GM18907 (cell line): ENCODE measurements around the gene LRRC32.

Source experiments
- ATAC-seq: cut with Tn5 transposase; IDR thresholded peaks from one replicate; pipeline ENCODE4 v1.9.1; 2021; ENCODE audit warnings: mild to moderate bottlenecking, moderate library complexity; ENCODE audit not compliant: unreplicated experiment

LRRC32 gene

GRCh38 chr11:76670485-76671236 lies at the start of gene LRRC32:
Gene LRRC32, minus strand, starts transcription at chr11:76670747. Its CDS starts 4,793 bp downstream, at chr11:76665954.
- ATAC-seq = no peak

- ATAC-seq = no peak
Observed at GRCh38 chr11:76719686-76720085, 49.1 kb upstream of the LRRC32 start.

GRCh38 chr11:76719281-76719680 lies 48.7 kb upstream of the LRRC32 start:
- ATAC-seq = no peak

- no peak for ATAC-seq
Observed at GRCh38 chr11:76717816-76718215, 47.3 kb upstream of the LRRC32 start.

GRCh38 chr11:76717369-76717768 lies 46.8 kb upstream of the LRRC32 start:
- ATAC-seq = no peak

GRCh38 chr11:76716268-76716667 lies 45.7 kb upstream of the LRRC32 start:
- ATAC-seq = no peak

- no peak for ATAC-seq
Observed at GRCh38 chr11:76714493-76714892, 43.9 kb upstream of the LRRC32 start.

GRCh38 chr11:76713499-76713898 lies 43.0 kb upstream of the LRRC32 start:
- no peak for ATAC-seq

- no peak for ATAC-seq
Observed at GRCh38 chr11:76712125-76712524, 41.6 kb upstream of the LRRC32 start.

- no peak for ATAC-seq
Observed at GRCh38 chr11:76709756-76710155, 39.2 kb upstream of the LRRC32 start.

- ATAC-seq = no peak
Observed at GRCh38 chr11:76708972-76709660, 38.6 kb upstream of the LRRC32 start.

- no peak for ATAC-seq
Observed at GRCh38 chr11:76707293-76707825, 36.8 kb upstream of the LRRC32 start.

GRCh38 chr11:76706667-76707066 lies 36.1 kb upstream of the LRRC32 start:
- ATAC-seq = no peak

- ATAC-seq = no peak
Observed at GRCh38 chr11:76705826-76706225, 35.3 kb upstream of the LRRC32 start.

GRCh38 chr11:76704171-76704948 lies 33.8 kb upstream of the LRRC32 start:
- no peak for ATAC-seq

GRCh38 chr11:76703707-76704106 lies 33.2 kb upstream of the LRRC32 start:
- no peak for ATAC-seq

- ATAC-seq = no peak
Observed at GRCh38 chr11:76702336-76703128, 32.0 kb upstream of the LRRC32 start.

GRCh38 chr11:76701294-76702040 lies 30.9 kb upstream of the LRRC32 start:
- ATAC-seq = no peak

GRCh38 chr11:76700177-76701100 lies 29.9 kb upstream of the LRRC32 start:
- no peak for ATAC-seq
